OCI-LY1 (cell line): ENCODE data around the gene CTSH.

Experiments
- H2AFZ ChIP-seq: fragments of 200-600 bp; sonication (generic), shearing (Covaris generic); 2 replicates; pipeline ENCODE4 v1.6.0; 2014; ENCODE audit warnings: antibody characterized with exemption, mild to moderate bottlenecking, low read length
- H3F3A ChIP-seq: fragments of 200-600 bp; sonication (generic), shearing (Covaris generic); 2 replicates; pipeline ENCODE4 v1.6.0; 2014; ENCODE audit warnings: mild to moderate bottlenecking, antibody characterized with exemption, low read length, moderate library complexity; ENCODE audit not compliant: insufficient read depth
- H3K27ac ChIP-seq: fragments of 200-600 bp; sonication (generic); 2 replicates; pipeline ENCODE4 v1.5.1; 2014; ENCODE audit warnings: low read length, mixed run types, mild to moderate bottlenecking, low read depth; ENCODE audit not compliant: poor library complexity, severe bottlenecking
- H3K27me3 ChIP-seq: fragments of 200-600 bp; sonication (generic); 2 replicates; pipeline ENCODE4 v1.6.0; 2014; ENCODE audit warnings: antibody characterized with exemption, mild to moderate bottlenecking, low read length, moderate library complexity; ENCODE audit not compliant: insufficient read depth
- H3K36me3 ChIP-seq: fragments of 200-600 bp; sonication (generic); 2 replicates; pipeline ENCODE4 v1.6.1; 2014; ENCODE audit warnings: mild to moderate bottlenecking, antibody characterized with exemption, low read length, moderate library complexity, mixed read lengths; ENCODE audit not compliant: insufficient read depth
- H3K4me1 ChIP-seq: fragments of 200-600 bp; sonication (generic); 2 replicates; pipeline ENCODE4 v1.5.1; 2014; ENCODE audit warnings: mild to moderate bottlenecking, low read length, moderate library complexity; ENCODE audit not compliant: insufficient read depth, severe bottlenecking
- H3K4me2 ChIP-seq: fragments of 200-600 bp; sonication (generic), shearing (Covaris generic); 2 replicates; pipeline ENCODE4 v1.6.1; 2014; ENCODE audit warnings: low read length
- H3K4me3 ChIP-seq: fragments of 200-600 bp; sonication (generic); 2 replicates; pipeline ENCODE4 v1.5.1; 2014; ENCODE audit warnings: low read length, low read depth, mild to moderate bottlenecking, mixed read lengths; ENCODE audit not compliant: poor library complexity, severe bottlenecking
- H3K79me2 ChIP-seq: fragments of 200-600 bp; shearing (Covaris generic); 2 replicates; pipeline ENCODE4 v1.6.1; 2016; ENCODE audit warnings: mixed run types, low read length, mixed read lengths; ENCODE audit not compliant: insufficient read depth
- H3K9ac ChIP-seq: fragments of 200-600 bp; sonication (generic), shearing (Covaris generic); 2 replicates; pipeline ENCODE4 v1.6.1; 2014; ENCODE audit warnings: mild to moderate bottlenecking, low read length, mixed read lengths
- H3K9me2 ChIP-seq: fragments of 200-600 bp; sonication (generic), shearing (Covaris generic); 2 replicates; pipeline ENCODE4 v1.6.1; 2014; ENCODE audit warnings: low read depth, mild to moderate bottlenecking, low read length, mixed read lengths
- H3K9me3 ChIP-seq: fragments of 200-600 bp; shearing (Covaris generic); 2 replicates; pipeline ENCODE4 v1.6.1; 2014; ENCODE audit warnings: low read length, mixed read lengths
- H4K20me1 ChIP-seq: fragments of 200-600 bp; sonication (generic), shearing (Covaris generic); 2 replicates; pipeline ENCODE4 v1.6.0; 2016; ENCODE audit warnings: mild to moderate bottlenecking, low read length; ENCODE audit not compliant: insufficient read depth
- EZH2 ChIP-seq: fragments of 200-600 bp; sonication (generic), shearing (Covaris generic); IDR thresholded peaks from 2 replicates; pipeline ENCODE4 v1.8.0; 2017; ENCODE audit warnings: borderline replicate concordance, mixed run types, mild to moderate bottlenecking, antibody characterized with exemption, low read length, moderate library complexity, mixed read lengths
- TF ChIP-seq, protein P1 (sequence below): fragments of 200-600 bp; sonication (generic), shearing (Covaris generic); IDR thresholded peaks from 2 replicates; pipeline ENCODE4 v1.5.1; 2017; ENCODE audit warnings: mild to moderate bottlenecking, antibody characterized with exemption, low read length, moderate library complexity, mixed read lengths

CTSH gene

DNA sequence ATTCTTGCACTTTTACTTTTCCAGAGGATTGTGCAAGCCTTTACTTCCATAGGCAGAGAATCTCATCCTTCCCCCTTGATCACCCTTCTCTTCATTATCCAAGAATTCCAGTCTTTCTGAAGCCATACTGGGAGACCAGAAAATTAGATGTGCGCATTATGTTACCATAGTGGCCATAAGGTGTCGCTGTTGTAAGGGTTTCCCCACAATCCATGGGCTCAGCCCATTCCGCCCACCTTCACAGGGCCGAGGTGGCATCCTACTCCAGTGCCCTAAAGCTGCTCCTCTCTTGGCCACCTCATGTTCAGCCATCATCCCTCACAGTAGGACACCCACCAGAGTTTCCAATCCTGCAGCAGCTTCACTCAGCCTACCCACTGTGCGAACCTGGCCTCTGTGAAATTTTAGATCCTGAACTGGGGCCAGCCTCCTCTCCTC is 35.0 kb downstream of the CTSH start:
- H3F3A ChIP-seq: no peaks in the 10 kb centered on the region
- no peak overlapping the region for H2AFZ ChIP-seq
- no peaks in the 10 kb centered on the region for H3K9me2 ChIP-seq
- no peaks in the 10 kb centered on the region for H3K4me1 ChIP-seq
- no peak overlapping the region for H3K4me2 ChIP-seq
- no peak overlapping the region for H3K4me3 ChIP-seq
- TF ChIP-seq, protein P1, sequence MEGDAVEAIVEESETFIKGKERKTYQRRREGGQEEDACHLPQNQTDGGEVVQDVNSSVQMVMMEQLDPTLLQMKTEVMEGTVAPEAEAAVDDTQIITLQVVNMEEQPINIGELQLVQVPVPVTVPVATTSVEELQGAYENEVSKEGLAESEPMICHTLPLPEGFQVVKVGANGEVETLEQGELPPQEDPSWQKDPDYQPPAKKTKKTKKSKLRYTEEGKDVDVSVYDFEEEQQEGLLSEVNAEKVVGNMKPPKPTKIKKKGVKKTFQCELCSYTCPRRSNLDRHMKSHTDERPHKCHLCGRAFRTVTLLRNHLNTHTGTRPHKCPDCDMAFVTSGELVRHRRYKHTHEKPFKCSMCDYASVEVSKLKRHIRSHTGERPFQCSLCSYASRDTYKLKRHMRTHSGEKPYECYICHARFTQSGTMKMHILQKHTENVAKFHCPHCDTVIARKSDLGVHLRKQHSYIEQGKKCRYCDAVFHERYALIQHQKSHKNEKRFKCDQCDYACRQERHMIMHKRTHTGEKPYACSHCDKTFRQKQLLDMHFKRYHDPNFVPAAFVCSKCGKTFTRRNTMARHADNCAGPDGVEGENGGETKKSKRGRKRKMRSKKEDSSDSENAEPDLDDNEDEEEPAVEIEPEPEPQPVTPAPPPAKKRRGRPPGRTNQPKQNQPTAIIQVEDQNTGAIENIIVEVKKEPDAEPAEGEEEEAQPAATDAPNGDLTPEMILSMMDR: peak; percentile 96
- no peak for TF ChIP-seq EZH2
- H3K9me3 ChIP-seq: no peaks in the 10 kb centered on the region
- H3K9ac ChIP-seq: no peak overlapping the region; the same call in 1 of the 2 replicates
- no peaks in the 10 kb centered on the region for H3K27me3 ChIP-seq
- peaks cover 77% of the 10 kb centered on the region for H3K36me3 ChIP-seq
- H4K20me1 ChIP-seq: no peaks in the 10 kb centered on the region
- no peaks in the 10 kb centered on the region for H3K79me2 ChIP-seq
- peak overlapping the region; percentile 47 for H3K27ac ChIP-seq

DNA sequence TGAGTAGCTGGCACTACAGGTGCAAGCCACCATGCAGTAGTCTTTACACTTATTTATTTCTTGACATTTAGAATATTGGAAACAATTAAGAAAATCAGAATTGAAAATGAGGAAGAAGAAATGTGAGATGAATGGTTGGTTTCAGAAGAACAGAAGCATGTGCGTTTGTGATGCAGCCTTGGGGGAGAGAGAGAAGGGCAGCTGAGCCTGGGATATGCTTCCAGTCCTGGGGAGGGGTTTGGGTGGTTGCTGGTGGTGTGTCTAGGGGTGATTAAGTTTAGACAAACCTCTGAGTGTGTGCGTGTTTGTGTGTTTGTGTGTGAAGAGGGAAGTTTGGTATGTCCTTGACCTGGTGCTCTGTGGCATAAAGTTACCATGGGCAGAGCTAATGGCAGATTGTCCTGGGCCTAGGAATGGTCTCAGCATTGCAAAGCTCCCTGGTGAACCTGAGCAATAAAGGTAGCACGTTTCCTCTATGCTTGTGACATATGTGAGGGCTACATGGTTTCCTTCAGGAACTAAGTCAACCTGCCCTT is 35.6 kb downstream of the CTSH start:
- no peaks in the 10 kb centered on the region for H3K27me3 ChIP-seq
- H3K4me2 ChIP-seq: no peak overlapping the region
- H2AFZ ChIP-seq: no peak overlapping the region
- H3F3A ChIP-seq: no peaks in the 10 kb centered on the region
- no peaks in the 10 kb centered on the region for H4K20me1 ChIP-seq
- H3K79me2 ChIP-seq: no peaks in the 10 kb centered on the region
- H3K4me1 ChIP-seq: no peaks in the 10 kb centered on the region
- H3K4me3 ChIP-seq: no peak overlapping the region
- H3K9ac ChIP-seq: no peak overlapping the region
- no peaks in the 10 kb centered on the region for H3K9me3 ChIP-seq
- TF ChIP-seq, protein P1: no peak
- peak overlapping the region; percentile 47 for H3K27ac ChIP-seq
- peaks cover 82% of the 10 kb centered on the region for H3K36me3 ChIP-seq
- H3K9me2 ChIP-seq: no peaks in the 10 kb centered on the region

DNA sequence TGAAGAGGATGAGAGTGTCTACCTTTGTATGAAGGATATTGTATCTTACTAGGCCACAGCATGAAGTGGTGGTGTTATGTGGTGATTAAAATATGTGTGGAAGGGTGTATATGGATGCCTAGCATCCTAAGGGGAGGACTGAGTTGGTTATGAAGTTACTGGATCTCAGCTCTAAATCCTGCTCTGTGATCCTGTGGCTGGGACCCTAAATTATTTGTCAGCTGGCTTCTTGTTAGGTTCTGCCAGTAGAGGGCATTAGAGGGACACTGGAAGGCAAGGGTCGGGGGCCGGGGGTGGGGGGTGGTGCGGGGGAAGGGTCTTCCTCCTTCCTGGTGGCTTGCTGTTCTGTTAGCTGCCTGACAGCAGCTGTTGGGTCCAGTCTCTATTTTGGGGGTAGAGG is 37.3 kb downstream of the CTSH start:
- Histone ChIP-seq H3K36me3 (peaks cover 84% of the 10 kb centered on the region), H3K79me2 (no peaks in the 10 kb centered on the region), H3K9me2 (no peaks in the 10 kb centered on the region), H3K4me1 (no peaks in the 10 kb centered on the region), H3K27me3 (no peaks in the 10 kb centered on the region), H3K4me2 (no peak overlapping the region), H3K9me3 (no peaks in the 10 kb centered on the region), H3K27ac (no peak overlapping the region), H3F3A (no peaks in the 10 kb centered on the region), H3K4me3 (no peak overlapping the region), H2AFZ (no peak overlapping the region), H3K9ac (no peak overlapping the region), H4K20me1 (no peaks in the 10 kb centered on the region)
- no peak for TF ChIP-seq EZH2
- TF ChIP-seq, protein P1: peak; percentile 24; the same call in 1 of the 2 replicates
